Activated gamma-delta T cell (primary cell): Measurements from ENCODE around the gene APC.
"Not testable (repeated sequence)": the region's sequence is repeated elsewhere in the genome, so short reads cannot be mapped to it uniquely, and the experiment has no call there.

ENCODE experiments used
- DNase-seq: peaks from one replicate; lab custom pipeline; 2025; lab: John Stamatoyannopoulos, UW

APC gene

DNA sequence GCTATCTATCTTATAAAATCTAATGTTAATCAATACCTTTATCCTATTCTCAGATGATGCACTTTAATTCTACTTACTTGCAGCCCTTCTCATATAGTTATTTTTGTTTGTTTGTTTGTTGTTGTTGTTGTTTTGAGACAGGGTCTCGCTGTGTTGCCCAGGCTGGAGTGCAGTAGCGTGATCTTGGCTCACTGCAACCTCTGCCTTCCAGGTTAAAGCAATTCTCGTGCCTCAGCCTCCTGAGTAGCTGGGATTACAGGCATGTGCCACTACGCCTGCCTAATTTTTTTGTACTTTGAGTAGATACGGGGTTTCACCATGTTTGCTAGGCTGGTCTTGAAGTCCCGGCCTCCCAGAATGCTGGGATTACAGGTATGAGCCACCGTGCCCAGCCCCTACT lies 20.8 kb upstream of the APC start:
- not testable (repeated sequence) for DNase-seq

DNA sequence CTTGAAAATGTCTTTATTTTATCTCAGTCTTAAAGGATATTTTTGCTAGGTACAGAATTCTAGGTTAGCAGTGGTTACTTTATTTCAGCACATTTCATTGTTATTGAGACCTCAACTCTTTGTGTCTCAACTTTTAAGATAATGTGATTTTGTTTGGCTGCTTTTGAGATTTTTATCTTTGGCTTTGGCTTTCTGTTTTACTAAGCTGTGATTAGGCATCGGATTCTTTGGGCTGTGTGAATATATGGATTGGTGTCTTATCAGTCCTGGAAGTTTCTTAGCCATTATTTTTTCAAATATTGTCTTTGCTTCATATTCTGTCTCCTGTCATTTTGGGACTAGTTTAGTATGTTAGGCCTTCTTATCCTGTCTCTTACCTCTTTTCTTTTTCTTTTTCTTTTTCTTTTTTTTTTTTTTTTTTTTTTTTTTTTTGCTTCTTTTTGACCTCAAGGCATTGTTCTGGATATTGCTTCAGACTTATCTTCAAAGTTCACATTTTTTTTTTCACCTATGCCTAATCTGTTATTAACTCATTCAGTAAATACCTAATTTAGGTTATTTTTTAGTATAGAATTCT lies 20.1 kb upstream of the APC start:
- no peak for DNase-seq

DNA sequence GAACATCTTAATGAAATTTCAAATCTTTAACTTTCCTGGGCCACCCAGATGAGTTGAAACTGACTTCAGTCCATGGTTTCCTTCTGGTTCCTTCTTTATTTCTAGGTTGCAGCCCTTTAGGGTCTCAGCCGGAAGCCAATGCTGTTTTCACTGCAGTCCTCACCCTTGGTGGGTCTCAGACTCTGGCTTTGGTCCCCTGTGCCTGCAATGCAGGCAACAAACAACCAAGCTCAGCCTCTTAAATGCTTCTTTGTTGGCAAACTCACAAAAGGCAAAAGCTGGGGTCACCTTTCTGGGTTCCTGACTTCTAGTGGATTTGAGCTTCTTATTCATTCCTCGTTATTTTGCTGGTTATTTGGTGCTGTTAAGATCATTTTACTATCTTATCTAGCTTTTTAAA lies 19.3 kb upstream of the APC start:
- no peak for DNase-seq

DNA sequence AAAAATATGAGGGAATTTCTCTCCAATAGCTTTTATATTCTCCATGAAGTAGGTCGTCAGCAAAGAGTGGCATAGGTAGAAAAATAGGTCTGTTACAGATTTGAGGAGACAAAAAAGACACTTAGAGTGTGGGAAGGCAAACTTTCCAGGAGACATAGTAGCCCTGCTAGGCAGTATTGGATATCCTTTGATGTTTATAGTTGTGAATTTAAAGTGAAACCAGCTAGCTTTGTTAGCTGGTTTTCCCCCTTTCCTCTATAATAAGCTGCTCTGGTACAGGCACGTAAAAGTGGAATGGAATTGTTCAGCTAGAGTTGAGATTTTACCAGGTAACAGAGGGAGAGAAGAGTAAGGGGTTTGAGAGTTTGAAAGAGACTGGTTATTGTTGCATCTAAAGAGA lies 17.1 kb upstream of the APC start:
- DNase-seq = no peak

DNA sequence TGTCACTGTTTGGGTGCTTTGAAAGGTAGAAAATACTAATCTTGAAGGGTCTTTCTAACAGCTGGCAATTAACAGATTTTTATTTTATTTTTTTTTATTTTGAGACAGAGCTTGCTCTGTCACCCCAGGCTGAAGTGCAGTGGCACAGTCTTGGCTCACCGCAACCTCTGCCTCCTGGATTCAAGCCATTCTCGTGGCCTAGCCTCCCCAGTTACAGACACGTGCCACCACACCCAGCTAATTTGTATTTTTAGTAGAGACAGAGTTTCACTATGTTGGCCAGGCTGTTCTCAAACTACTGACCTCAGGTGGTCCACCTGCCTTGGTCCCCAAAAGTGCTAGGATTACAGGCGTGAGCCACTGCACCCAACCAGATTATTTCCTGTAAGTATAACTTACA lies 12.8 kb upstream of the APC start:
- DNase-seq = no peak

DNA sequence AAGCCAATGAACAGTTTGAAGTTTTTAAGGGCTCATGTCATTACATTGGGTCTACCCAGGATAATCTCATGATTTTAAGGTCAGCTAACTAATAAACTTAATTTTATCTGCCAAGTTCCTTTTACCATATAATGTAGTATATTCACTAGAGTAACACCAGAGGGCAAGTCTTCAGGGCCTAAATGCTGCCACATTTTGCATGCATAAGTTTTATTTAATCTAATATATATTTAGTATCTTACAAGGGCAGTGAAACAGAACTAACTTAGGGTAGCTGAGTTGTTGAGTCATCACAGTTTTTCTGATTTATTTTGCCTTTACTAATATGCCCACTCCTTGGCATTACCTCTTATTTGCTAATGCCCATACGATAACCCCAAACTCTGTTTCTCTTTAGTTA lies 8.1 kb upstream of the APC start:
- no peak for DNase-seq

DNA sequence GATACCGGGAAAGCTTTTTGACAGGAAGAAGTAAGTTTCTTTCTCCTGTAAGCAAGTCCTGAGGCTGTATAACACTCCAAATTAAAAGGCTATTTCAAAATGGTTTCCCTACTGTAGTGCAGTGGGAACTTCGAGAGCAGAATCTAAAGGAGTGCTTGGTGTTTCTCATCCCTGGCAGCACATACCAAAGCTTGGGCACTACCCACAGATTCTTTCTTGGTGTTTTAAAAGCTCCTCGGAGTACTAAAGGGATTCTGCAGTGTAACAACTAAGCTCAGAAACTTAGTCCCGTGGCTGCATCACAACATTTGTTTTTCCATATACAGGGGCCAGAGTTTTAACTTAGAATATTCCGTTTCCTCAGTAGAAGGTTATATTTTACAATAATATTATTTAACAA lies 5.6 kb upstream of the APC start:
- DNase-seq = no peak

DNA sequence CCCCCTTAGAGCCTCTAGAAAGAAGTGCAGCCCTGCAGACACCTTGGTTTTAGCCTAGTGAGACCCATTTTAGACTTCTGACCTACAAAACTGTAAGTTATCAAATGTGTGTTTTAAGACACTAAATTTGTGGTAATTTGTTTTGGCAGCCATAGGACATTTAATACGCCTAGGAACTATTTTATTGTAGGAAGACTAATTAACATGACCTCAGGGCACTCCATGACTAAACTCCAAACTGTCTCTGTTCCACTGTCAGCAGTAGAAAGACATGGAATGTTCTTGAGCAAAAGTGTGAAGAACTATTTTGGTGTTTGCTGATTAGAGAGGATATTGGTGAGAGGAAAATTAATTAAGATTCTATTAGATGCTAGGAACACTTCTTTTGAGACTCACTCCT lies 4.1 kb upstream of the APC start:
- no peak for DNase-seq

DNA sequence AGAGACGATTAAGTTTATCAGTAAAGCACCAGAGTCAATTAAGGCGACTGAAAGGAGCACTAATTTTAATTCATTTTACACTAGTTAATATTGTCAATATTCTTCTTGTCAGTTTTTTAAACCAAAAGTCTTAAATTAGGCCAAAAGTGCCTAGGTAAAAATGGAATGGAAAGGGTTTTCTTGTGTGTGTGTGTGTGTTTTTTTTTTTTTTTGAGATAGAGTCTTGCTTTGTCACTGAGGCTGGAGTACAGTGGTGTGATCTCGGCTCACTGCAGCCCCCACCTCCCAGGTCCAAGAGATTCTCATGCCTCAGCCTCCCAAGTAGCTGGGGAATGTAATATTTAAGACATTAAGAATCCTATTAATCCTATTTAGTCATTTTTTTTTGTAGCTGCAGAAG lies 3.1 kb upstream of the APC start:
- no peak for DNase-seq

DNA sequence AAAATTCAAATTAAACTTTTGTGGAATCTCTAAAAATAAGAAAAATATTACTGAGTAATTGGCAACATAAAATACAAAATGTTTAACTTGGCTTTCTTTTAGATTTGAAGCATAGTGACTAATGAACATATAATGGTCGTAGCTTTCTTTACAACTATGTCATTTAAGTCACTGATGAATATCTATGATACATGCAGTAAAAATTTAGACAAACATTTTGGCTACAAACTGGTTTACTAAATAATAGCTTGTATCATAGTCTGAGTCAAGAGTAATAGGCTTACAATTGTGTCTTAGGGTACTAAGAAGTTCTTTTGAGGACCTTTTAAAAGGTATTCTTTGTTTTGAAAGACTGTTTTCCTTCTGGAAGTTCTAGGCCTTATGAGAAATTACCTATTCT lies 2.0 kb upstream of the APC start:
- DNase-seq = no peak

DNA sequence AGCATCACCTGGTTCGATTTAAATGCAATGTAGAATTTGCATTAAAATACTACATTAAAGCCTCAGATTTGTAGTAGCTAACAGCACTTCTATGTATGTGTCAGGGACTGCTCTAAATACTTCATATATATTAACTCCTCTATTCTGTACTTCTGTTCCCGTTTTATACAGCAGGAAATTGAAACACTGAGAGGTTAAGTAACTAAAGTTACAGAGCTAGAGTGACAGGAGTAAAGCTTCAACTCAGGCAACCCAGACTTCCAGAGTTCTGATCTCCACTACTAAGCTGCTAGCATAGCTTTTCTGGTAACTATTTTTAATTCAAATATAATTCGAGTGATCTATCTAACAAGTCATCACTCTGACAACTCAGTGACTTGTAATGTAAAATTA lies 619 bp upstream of the APC start:
- no peak for DNase-seq

DNA sequence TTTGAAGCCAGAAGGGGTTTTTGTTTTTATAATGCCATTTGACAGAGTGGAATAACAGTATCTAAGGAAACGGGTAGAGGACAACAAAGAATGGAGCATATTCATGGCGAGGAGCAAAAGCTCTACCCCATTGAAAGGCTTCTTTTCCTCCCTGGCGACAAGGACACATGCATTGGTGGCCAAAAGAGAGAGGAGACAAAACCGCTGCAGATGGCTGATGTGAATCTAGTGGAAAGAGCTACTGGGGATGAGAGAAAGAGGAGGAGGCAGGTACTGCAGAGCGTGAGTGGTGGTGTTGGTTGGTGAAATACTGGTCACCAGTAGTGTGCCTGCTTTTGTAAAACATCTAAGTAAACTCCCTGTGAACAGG lies 491 bp downstream of the APC start:
- no peak for DNase-seq

DNA sequence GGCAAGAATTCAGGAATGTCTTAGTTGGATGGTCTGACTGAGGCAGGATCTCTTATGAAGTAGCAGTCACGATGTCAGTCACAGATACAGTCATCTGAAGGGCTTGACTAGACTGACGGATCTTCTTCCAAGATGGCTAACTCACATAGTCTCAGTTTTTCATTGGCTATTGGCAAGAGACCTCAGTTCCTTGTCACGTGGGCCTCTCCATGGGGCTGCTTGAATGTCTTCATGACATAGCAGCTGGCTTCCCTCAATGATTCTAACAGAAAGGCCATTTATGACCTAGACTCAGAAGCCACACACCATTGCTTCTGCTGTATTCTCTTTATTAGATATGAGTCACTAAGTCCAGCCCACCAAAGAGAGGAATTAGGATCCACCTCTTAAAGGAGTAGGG lies 4.7 kb downstream of the APC start:
- DNase-seq = no peak

DNA sequence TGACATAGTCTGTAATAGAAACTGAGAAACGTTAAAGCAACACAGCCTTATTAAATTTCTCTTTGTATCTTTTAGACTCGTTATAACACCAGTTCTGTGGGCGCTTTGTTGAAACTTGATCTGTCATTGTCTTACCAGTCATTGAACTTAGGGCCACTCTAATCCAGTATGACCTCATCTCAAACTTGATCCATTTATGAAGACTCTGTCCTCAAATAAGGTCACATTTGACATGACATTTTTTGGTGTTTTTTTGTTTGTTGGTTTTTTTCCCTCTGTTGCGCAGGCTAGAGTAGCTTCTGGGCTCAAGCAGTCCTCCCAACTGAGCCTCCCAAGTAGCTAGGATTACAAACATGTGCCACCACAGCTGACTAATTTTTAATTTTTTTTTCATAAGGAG lies 5.9 kb downstream of the APC start:
- no peak for DNase-seq

DNA sequence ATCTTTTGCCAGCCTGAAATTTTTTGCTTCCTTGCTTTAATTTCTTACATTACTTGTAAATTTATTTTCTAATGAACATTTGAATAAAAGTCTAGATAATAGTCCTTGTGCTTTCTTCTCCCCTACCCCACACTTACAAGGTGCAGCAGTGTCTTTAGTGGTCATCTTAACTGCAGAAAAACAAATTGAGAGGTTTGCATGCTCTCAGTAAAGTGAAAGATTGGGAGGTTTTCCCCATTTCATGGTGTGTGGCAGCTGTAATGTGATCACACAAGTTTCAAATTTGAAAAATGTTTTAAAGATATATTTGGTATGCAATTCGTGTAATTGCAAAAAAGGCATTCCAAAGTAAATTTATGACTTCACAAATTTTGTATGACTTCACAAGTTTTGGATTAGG lies 14.7 kb downstream of the APC start:
- no peak for DNase-seq

DNA sequence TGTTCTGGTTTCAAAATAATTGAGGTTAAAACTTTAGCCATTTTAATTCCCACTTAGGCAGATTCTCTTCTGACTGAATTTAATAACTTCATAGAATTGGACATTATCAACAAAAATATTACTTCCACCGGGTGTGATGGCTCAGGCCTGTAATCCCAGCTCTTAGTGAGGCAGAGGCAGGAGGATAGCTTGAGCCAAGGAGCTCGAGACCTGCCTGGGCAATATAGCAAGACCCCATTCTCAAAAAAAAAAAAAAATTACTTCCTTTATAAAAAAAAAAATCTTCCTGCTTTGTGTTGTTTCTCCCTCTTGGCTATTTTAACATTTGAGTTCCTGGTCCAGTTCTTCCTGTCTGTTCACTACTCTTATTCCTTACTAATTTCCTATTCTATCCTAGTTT lies 18.0 kb downstream of the APC start:
- DNase-seq = no peak

DNA sequence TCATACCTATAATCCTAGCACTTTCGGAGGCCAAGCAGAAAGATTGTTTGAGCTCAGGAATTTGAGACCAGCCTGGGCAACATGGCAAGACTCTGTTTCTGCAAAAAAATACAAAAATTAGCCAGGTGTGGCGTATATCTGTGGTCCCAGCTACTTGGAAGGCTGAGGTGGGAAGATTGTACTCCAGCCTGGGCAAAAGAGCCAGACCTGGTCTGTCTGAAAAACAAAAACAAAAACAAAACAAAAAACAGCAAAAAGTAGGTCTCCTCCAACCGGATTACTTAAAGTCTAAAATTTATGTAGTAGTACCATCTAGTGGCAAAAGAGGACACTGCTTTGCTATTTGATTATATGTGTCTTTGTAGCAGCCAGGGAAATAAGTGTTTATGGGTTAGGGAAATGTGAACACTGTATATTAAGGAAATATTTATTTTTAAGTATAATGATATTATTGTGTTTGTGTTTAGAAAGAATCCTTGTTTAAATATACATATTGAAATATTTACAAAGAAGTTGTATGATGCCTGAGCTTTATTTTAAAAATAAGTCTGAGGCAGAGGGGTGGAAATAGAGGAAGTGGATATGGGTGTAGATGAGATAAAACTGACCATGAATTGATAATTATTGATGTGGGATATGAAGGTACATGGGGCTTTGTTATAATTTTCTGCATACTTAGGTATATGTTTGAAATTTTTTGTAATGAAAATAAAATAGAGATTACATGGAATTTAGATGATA lies 20.0 kb downstream of the APC start:
- DNase-seq = no peak

DNA sequence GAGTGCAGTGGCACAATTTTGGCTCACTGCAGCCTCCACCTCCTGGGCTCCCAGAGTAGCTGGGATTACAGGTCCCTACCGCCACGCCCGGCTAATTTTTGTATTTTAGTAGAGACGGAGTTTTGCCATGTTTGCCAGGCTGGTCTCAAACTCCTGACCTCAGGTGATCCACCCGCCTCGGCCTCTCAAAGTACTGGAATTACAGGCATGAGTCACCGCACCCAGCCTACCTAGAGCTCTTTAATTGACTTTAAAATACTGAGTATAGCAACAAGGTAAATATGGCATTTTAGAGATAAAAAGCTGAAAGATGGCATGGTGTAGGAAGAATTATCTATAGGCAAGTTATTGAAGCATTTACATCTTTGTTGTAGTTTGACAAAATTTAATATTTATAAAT lies 21.0 kb downstream of the APC start:
- no peak for DNase-seq

DNA sequence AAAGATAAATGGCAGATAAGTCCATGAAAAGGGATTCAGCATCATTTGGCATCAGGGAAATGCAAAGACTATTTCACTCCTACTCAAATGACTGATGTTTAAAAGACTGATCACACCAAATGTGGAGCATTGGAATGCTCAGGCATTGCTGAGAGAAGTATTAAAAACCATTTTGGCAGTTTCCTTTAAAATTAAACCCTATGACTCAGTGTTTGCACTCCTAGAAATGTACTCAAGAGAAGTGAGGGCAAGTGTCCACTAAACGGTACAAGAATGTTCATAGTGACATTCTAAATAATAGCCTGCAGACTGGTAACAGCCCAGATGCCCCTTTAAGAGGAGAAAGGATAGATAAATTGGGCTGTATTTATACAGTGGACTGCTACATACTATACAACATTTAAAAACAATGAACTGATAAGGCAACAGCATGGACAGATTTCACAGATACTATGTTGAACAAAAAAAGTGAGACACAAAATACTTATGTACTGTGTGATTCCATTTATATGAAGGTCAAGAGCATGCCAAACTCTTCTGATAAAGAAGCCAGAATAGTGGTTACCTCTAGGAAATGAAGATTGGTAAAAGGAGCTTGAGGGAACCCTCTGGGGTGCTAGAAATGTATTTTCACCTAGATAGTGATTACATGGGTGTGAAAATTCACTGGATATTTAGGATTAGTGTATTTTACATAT lies 24.6 kb downstream of the APC start:
- DNase-seq = no peak

DNA sequence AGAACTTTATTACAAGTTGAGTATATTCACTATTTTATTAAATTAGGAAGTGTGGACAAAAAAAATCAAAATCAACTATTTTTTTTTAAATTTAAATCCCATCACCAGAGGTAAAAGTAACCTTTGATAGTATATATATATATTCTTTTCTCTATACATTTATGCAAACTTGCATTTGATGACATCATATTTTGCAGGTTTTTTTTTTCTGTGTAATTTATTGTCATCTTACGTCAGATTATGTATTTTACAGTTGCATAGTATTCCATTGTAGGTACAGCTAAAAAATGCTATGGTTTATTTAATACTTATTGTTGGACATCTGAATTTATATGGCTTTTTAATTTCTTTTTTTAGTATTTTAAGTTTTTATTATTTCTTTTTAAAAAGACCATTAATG lies 25.5 kb downstream of the APC start:
- no peak for DNase-seq

DNA sequence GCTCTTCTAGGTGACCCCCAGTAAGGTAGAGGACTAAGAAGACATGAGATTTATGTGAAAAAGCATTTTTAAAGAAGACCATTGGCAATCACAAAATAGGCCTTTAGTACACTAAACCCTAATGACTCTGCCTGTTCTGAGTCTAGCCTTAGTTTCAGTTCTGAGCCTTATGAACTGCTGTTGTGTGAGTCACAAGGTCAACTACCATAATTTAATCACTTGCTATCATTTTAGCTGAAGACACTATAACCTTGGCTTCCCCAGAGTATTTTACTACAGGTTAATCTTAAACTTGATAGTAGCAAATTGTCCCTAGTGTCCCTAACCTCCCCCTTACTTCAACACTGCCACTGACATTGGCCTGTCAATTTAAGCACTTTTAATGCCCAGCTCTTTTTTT lies 34.4 kb downstream of the APC start:
- no peak for DNase-seq

DNA sequence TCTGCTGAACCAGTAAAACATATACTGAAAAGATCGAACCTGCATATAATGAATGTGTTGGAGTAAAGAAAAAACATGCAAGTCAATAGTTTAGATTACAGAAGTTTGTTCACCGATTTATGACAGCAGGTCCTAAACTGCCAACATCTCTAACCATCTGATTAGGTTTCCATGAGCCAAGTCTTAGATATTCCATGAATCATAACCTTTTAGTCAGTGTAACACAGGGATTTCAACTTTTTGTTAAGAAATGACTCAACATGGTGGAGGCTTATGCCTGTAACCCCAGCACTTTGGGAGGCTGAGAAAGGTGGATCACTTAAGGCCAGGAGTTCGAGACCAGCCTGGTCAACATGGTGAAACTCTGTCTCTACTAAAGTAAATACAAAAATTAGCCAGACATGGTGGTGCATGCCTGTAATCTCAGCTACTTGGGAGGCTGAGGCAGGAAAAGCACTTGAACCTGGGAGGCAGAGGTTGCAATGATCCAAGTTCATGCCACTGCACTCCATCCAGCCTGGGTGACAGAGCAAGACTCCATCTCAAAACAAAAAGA lies 38.7 kb downstream of the APC start:
- no peak for DNase-seq

DNA sequence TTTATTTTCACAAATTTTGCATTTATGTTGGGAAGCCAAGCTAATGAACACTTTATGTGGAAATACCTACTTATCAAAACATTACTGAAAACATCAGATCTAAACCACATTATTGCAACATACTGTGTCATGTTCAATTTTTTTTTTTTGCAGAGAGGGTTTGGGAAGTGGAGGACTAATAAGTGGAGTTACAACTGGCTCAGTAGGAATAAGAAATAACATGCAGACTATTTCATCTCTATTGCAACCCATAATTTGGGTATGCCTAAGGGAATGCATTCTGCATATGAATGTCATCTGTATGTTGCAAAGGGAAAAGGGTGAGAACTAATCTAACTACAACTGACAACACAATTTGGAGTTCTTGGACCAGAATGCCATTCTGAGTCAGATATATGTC lies 41.8 kb downstream of the APC start:
- DNase-seq = no peak
